Fibroblast of pulmonary artery (primary cell): ENCODE data around the gene SASH3.

Experiments
- DNase-seq: peaks from one replicate; pipeline ENCODE4 v3.0.0-alpha.2; 2010; ENCODE audit warnings: low read depth
- H3K4me3 ChIP-seq: replicated peaks from 2 replicates; pipeline ENCODE4 v1.5.1; 2011; ENCODE audit warnings: low read depth, mild to moderate bottlenecking, control low read depth, low read length, moderate library complexity
- TF ChIP-seq, protein P1 (sequence below): IDR thresholded peaks from 2 replicates; pipeline ENCODE4 v1.5.1; 2011; ENCODE audit warnings: mild to moderate bottlenecking, control low read depth, low read length, inconsistent platforms; ENCODE audit errors: missing control alignments

SASH3 gene

DNA sequence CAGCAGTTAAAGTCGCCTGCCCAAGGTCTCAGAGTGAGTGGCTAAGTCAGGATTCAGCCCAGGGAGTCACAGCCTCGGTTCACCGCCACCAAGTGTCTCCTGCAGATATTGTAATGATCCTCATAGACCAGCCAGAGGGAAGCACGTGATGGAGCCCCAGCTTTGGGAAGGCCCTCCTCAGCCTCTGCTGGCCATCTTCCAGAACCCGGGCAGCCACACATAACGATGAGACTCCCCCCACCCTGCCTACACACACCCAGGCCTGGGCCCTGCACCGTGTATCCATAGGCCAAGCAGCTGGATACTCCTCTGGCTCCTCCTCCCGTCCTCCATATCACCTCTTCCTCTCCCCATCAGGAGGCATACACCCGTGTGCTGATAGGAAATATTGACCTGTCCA, 19.6 kb upstream of the SASH3 start:
- TF ChIP-seq, protein P1, sequence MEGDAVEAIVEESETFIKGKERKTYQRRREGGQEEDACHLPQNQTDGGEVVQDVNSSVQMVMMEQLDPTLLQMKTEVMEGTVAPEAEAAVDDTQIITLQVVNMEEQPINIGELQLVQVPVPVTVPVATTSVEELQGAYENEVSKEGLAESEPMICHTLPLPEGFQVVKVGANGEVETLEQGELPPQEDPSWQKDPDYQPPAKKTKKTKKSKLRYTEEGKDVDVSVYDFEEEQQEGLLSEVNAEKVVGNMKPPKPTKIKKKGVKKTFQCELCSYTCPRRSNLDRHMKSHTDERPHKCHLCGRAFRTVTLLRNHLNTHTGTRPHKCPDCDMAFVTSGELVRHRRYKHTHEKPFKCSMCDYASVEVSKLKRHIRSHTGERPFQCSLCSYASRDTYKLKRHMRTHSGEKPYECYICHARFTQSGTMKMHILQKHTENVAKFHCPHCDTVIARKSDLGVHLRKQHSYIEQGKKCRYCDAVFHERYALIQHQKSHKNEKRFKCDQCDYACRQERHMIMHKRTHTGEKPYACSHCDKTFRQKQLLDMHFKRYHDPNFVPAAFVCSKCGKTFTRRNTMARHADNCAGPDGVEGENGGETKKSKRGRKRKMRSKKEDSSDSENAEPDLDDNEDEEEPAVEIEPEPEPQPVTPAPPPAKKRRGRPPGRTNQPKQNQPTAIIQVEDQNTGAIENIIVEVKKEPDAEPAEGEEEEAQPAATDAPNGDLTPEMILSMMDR = no peak
- no peak for DNase-seq
- no peak overlapping the region for H3K4me3 ChIP-seq

DNA sequence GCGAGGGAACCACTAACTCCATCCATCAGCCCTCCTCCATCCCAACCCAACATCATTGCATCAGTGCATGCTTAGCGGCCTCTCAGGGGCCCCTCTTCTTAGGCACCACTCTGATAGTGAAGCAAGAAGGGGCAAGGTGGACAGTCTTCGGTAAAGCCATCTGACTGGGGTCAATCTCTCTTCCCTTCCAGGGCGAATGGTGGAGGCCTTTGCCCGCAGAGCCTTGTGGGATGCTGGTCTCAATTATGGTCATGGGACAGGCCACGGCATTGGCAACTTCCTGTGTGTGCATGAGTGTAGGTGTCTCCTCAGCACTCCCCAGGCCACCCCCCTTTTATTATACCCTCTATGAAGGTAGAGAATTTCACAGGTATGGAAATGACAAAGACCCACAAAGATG, 18.8 kb upstream of the SASH3 start:
- H3K4me3 ChIP-seq = no peak overlapping the region
- TF ChIP-seq, protein P1 = no peak
- no peak for DNase-seq

DNA sequence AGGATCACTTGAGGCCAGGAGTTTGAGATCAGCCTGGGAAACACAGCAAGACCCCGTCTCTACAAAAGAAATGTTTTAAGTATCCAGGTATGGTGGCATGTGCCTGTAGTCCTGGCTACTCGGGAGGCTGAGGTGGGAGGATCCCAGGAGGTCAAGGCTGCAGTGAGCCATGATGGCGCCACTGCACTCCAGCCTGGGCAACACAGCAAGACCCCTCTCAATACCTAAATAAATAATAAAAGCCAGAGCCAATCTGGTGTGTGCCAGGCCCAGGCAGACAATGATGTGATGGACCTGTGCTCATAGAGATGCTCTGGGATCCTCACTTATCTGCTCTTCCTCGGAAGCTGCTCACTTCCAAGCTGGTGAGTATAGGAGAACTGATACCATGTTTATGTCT, 18.2 kb upstream of the SASH3 start:
- DNase-seq = no peak
- no peak overlapping the region for H3K4me3 ChIP-seq
- TF ChIP-seq, protein P1 = no peak

DNA sequence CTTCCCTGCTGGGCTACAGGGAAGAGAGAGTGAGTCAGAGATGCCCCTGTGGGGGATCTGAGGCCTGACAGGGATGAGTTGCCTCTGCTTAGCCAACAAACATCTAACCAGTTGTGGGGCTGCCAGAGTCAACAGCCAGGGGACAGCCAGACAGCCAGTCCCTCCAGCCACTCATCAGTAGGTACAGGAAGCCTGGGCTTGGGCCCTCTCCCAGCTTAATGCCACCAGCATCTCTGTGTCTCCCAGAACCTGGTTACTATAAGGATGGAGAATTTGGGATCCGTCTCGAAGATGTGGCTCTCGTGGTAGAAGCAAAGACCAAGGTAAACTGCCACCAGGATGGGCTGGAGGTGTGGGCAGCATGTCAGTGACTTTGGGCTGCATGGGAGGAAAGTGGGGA, 17.3 kb upstream of the SASH3 start:
- TF ChIP-seq, protein P1 = no peak
- no peak for DNase-seq
- H3K4me3 ChIP-seq = no peak overlapping the region

DNA sequence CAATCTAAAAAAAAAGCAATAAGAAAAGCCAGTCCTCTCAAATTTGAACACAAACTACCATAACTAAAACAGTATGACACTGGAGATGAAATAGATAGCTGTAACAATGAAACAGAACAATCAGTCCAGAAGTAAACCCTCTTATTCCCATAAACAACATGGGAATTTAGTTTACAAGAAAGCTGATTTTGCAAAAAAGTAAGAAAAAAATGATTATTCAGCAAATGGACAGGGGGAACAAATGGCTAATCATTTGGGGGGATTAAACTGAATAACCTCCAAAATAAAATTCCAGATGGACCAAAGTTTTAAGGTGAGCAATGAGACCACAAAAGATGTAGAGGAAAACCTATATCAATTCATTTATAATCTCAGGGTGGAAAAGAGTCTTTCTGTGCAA, 16.1 kb upstream of the SASH3 start:
- DNase-seq = no peak
- TF ChIP-seq, protein P1 = no peak
- no peak overlapping the region for H3K4me3 ChIP-seq

DNA sequence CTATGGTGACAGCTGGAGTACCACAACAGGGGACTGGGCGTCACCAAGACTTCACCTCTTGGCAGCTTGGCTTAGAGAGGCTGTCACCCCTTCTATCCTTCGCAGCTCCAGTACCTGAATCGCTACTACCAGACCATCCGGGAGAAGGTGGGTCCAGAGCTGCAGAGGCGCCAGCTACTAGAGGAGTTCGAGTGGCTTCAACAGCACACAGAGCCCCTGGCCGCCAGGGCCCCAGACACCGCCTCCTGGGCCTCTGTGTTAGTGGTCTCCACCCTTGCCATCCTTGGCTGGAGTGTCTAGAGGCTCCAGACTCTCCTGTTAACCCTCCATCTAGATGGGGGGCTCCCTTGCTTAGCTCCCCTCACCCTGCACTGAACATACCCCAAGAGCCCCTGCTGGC, 11.6 kb upstream of the SASH3 start:
- TF ChIP-seq, protein P1 = no peak
- DNase-seq = no peak
- no peak overlapping the region for H3K4me3 ChIP-seq

DNA sequence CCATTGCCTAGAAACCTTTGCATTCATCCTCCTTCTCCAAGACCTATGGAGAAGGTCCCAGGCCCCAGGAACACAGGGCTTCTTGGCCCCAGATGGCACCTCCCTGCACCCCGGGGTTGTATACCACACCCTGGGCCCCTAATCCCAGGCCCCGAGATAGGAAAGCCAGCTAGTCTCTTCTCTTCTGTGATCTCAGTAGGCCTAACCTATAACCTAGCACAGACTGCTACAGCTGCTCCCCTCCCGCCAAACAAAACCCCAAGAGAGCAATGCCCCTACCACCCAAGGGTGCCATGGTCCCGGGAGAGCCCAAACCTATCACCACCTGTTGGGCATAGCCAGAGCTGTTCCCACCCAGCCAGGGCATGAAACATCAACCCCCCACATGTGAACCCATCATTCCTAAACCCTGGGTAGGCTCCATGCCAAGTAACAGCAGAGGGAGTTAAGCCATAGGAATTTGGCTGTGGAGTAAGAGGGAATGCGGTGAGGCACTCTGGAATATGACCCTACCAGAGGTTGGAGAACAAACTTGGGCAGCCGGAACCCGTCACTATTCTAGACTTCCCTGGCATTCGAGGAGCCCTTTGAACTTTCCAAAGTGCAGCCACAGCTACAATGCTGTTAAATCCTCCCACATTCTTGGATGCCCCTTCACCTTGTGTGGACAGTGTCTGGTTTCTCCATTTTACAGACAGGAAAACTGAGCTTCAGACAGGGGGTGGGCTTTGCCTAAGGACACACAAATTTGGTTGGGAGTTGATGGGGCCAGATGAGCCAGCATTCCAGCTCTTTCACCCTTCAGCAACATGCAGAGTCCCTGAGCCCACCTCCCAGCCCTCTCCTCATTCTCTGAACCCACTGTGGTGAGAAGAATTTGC, 10.9 kb upstream of the SASH3 start:
- no peak overlapping the region for H3K4me3 ChIP-seq
- TF ChIP-seq, protein P1 = no peak
- peak; percentile 31 for DNase-seq
